B cell (primary cell): Measurements from ENCODE around the gene SHFL. TPM values are rescaled to one million over a fixed set of nuclear protein-coding genes. Genes with fewer than 3 reads are reported as not detected.

ENCODE experiments used
- ATAC-seq: fragments of 200-7000 bp; cut with Tn5 transposase; one replicate; pipeline ENCODE4 v1.10.0; 2021; ENCODE audit warnings: low read depth, mild to moderate bottlenecking, moderate number of reproducible peaks, moderate library complexity
- CTCF ChIA-PET: fragments of 350-600 bp; sonication (Branson Sonifier 250); formaldehyde crosslinking; loops from one replicate; lab custom pipeline; 2021; ENCODE audit warnings: antibody characterized with exemption, inconsistent platforms; lab: Charles Lee
- POLR2A ChIA-PET: fragments of 350-600 bp; sonication (Branson Sonifier 250); formaldehyde crosslinking; loops from one replicate; lab custom pipeline; 2021; ENCODE audit warnings: antibody characterized with exemption; lab: Charles Lee
- DNase-seq: peaks from one replicate; pipeline ENCODE4 v3.0.0; 2013
- H2AFZ ChIP-seq: 2 replicates; pipeline ENCODE4 v1.6.1; 2012; ENCODE audit warnings: mild to moderate bottlenecking, low read depth, low read length; ENCODE audit not compliant: insufficient read depth, poor library complexity, severe bottlenecking
- H3K27ac ChIP-seq, 2 donors: 1 replicate in 1 of 2; 2 replicates in 1 of 2; pipeline ENCODE4 v1.5.1; 2012 to 2013; ENCODE audit warnings: low read length in 2 of 2, mild to moderate bottlenecking in 2 of 2, moderate library complexity in 1 of 2
- H3K27me3 ChIP-seq, 4 experiments: fragments of 200-600 bp in 1 of 4; sonication (generic) in 1 of 4; replicated peaks in 1 of 4; 1 replicate in 2 of 4; 2 replicates in 2 of 4; pipeline versions ENCODE4 v1.6.1 to v1.7.0; 2013 to 2016; ENCODE audit warnings: low read length in 3 of 4, mild to moderate bottlenecking in 2 of 4, mixed read lengths in 1 of 4, moderate library complexity in 1 of 4; ENCODE audit not compliant: insufficient read depth in 4 of 4, control insufficient read depth in 3 of 4; ENCODE audit errors: control extremely low read depth in 1 of 4
- H3K36me3 ChIP-seq, 2 experiments: replicated peaks in 1 of 2; 1 replicate in 1 of 2; 2 replicates in 1 of 2; pipeline versions ENCODE4 v1.6.1 to v1.7.1; 2013; ENCODE audit warnings: low read length in 1 of 2; ENCODE audit not compliant: insufficient read depth in 2 of 2, control insufficient read depth in 1 of 2; ENCODE audit errors: control extremely low read depth in 1 of 2, extremely low read depth in 1 of 2
- H3K4me1 ChIP-seq, 2 donors: fragments of 200-600 bp in 1 of 2; sonication (generic) in 1 of 2; 1 replicate in 1 of 2; 2 replicates in 1 of 2; pipeline versions ENCODE4 v1.5.1 to v1.6.1; 2013 to 2017; ENCODE audit warnings: low read length in 2 of 2; ENCODE audit not compliant: control insufficient read depth in 2 of 2, insufficient read depth in 2 of 2
- H3K4me2 ChIP-seq: replicated peaks from 2 replicates; pipeline ENCODE3; 2012; ENCODE audit warnings: mild to moderate bottlenecking, low read depth, low read length; ENCODE audit not compliant: poor library complexity, severe bottlenecking
- H3K4me3 ChIP-seq, 5 experiments: fragments of 200-600 bp in 1 of 5; sonication (generic) in 1 of 5; 1 replicate in 3 of 5; 2 replicates in 2 of 5; pipeline versions ENCODE4 v1.5.1 to v1.7.0; 2011 to 2016; ENCODE audit warnings: low read length in 4 of 5, mild to moderate bottlenecking in 4 of 5, low read depth in 2 of 5, control low read depth in 1 of 5, moderate library complexity in 1 of 5; ENCODE audit not compliant: insufficient read depth in 1 of 5; ENCODE audit errors: control extremely low read depth in 1 of 5, extremely low read depth in 1 of 5
- H3K79me2 ChIP-seq: fragments of 200-600 bp; sonication (generic); one replicate; pipeline ENCODE4 v1.6.0; 2016; ENCODE audit warnings: low read length; ENCODE audit not compliant: control insufficient read depth, insufficient read depth
- H3K9ac ChIP-seq: fragments of 200-600 bp; sonication (generic); 2 replicates; pipeline ENCODE4 v1.6.1; 2017; ENCODE audit warnings: mild to moderate bottlenecking, low read length, moderate library complexity
- H3K9me3 ChIP-seq, 3 donors: one replicate each; pipeline versions ENCODE4 v1.6.1 to v1.7.1; 2013; ENCODE audit warnings: low read length in 2 of 3; ENCODE audit not compliant: control insufficient read depth in 2 of 3, insufficient read depth in 1 of 3; ENCODE audit errors: control extremely low read depth in 1 of 3
- H4K20me1 ChIP-seq: 2 replicates; pipeline ENCODE4 v1.6.0; 2012; ENCODE audit warnings: mild to moderate bottlenecking, low read length; ENCODE audit not compliant: insufficient read depth, control insufficient read depth, poor library complexity, severe bottlenecking
- H3K27ac Mint-ChIP-seq: one replicate; pipeline ENCODE4 v1.8.0; 2021; ENCODE audit warnings: mixed read lengths
- H3K27me3 Mint-ChIP-seq: one replicate; pipeline ENCODE4 v1.8.0; 2021; ENCODE audit warnings: mixed read lengths
- H3K4me1 Mint-ChIP-seq: one replicate; pipeline ENCODE4 v1.8.0; 2021; ENCODE audit warnings: mixed read lengths
- H3K4me3 Mint-ChIP-seq: one replicate; pipeline ENCODE4 v1.8.0; 2021; ENCODE audit warnings: mixed read lengths
- H3K9me3 Mint-ChIP-seq: one replicate; pipeline ENCODE4 v1.8.0; 2022; ENCODE audit warnings: mixed read lengths; ENCODE audit not compliant: insufficient read depth
- CTCF ChIP-seq: fragments of 200-600 bp; IDR thresholded peaks from one replicate; pipeline ENCODE4 v1.8.0; 2022; ENCODE audit warnings: antibody characterized with exemption, mild to moderate bottlenecking
- EZH2 ChIP-seq: IDR thresholded peaks from 2 replicates; pipeline ENCODE4 v1.6.1; 2012; ENCODE audit warnings: borderline replicate concordance, low read depth, mild to moderate bottlenecking, moderate library complexity, low read length; ENCODE audit not compliant: insufficient read depth, poor library complexity, severe bottlenecking
- WGBS: methylation state at CpG from one replicate; pipeline ENCODE4 v1.1.5; 2013; ENCODE audit warnings: missing lambda C conversion rate; ENCODE audit not compliant: insufficient coverage; 5-methylcytosine and 5-hydroxymethylcytosine counted together
- intact Hi-C: fragments of 100-400 bp; cut with micrococcal nuclease; formaldehyde crosslinking; loops from one replicate; pipeline ENCODE4 v1.10.0; 2022
- polyA plus RNA-seq: library from polyadenylated mRNA; depleted of rRNA; stranded (reverse); fragments of >200 nt; gene quantifications from 2 replicates; pipeline ENCODE4 v1.2.3, GENCODE V29; 2012
- total RNA-seq, 2 donors: library from RNA; stranded (reverse); fragments of 120-200 nt in 1 of 2; gene quantifications; 1 replicate in 1 of 2; 2 replicates in 1 of 2; pipeline versions ENCODE4 v1.2.3 to v1.2.4, GENCODE V29; 2013 to 2022

The SHFL gene
- total and polyA plus RNA-seq, 2 donors (not counting 1 experiment from before 2014, with no cell fraction given): 109 to 205 TPM

DNA sequence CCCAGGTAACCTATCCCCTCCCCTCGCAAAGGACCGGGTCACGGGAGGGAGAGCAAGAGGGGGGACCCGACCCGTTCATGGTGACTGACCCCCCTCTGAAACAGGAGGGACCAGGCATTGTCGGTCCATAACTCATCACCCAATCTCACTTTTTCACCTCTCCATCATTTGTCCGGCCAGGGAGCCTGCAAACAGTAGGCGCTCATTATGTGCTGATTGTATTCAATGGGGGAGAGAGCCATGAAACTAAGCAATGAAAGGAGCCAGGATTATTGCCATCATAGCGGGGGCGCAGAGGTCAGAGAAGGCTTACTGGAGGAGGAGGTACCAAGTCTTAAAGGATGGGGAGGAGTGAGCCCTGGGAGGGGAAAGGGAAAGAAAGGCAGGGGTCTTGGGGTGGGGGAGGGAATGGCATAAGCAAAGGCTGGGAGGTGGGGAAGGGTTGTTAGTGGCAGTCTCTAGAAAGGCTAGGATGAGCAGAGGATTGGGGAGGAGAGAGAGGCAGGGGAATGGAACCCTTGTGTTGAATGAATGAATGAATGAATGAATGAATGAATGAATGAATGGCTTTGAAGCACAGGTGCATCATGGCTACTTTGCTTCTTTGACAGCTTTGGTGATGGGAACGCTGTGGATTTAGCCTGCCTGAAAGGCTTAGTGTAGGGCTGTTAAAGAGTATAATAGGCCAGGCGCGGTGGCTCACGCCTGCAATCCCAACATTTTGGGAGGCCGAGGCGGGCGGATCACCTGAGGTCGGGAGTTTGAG is 1.4 kb downstream of the SHFL start:
- Histone ChIP-seq H3K4me3 (peak overlapping the region in 4 of 5 experiments; percentile 80 to 99 (median 97)), H3K9ac (peak overlapping the region; percentile 96), H4K20me1 (no peaks in the 10 kb centered on the region), H2AFZ (no peak overlapping the region), H3K36me3 (peaks cover 0 to 9% of the 10 kb centered on the region in 2 experiments), H3K27me3 (no peaks in the 10 kb centered on the region), H3K27ac (peak overlapping the region in 1 of 2 donors; percentile 80), H3K79me2 (peaks cover 9% of the 10 kb centered on the region), H3K4me2 (peak overlapping the region; percentile 100), H3K4me1 (peaks cover 6 to 27% of the 10 kb centered on the region in 2 donors), H3K9me3 (no peaks in the 10 kb centered on the region)
- Mint-ChIP-seq H3K4me3 (peak overlapping the region; percentile 89), H3K9me3 (no peaks in the 10 kb centered on the region), H3K4me1 (peaks cover 25% of the 10 kb centered on the region), H3K27ac (peak overlapping the region; percentile 63), H3K27me3 (no peaks in the 10 kb centered on the region)
- DNase-seq: no peak
- TF ChIP-seq EZH2 (no peak), CTCF (no peak)
- no peak for ATAC-seq
- CTCF ChIA-PET: interaction anchor here (1.6 kb wide), 1 partner anchor 163 kb away, joined by 3 read pairs; no protein-coding TSS in a partner anchor
- WGBS: 95% methylated on average over 14 of the region's 18 CpGs
- intact Hi-C loops: loop anchor here (5.0 to 10.0 kb wide), 2 partner anchors 35 to 107 kb away; partner anchors contain the start of gene DNMT1
- POLR2A ChIA-PET: interaction anchor here (0.7 kb wide), 2 partner anchors 15 to 19 kb away, joined by 4 to 5 read pairs; partner anchors contain the start of genes ANGPTL6 and PPAN
